Measurements from ENCODE around the gene SLF1.

The SLF1 gene

DNA sequence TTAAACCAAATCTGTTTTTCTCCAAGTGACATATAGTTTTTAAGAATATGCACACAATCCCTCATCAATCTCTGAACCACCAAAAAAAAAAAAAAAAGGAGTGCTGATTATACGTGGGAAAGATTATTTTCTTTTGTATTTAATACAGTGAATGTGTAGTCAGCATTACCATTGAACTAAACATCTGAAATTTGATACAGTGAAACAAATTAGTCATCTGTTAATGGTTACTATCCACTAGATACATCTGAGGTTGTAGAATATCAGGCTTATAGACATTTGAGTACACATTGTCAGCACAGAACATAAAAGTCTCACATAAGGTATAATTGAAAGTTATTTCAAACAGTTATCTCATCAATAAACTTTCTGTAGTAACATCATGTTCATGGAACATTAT, 87.0 kb downstream of the SLF1 start:
- no peak overlapping the region for H3K4me3 ChIP-seq (ENCODE audit: low read depth, low read length)
- H3K27ac ChIP-seq, result no peak overlapping the region
- no peaks in the 10 kb centered on the region for H3K9me3 ChIP-seq (ENCODE audit: severe bottlenecking)
- TF ChIP-seq, protein P1, sequence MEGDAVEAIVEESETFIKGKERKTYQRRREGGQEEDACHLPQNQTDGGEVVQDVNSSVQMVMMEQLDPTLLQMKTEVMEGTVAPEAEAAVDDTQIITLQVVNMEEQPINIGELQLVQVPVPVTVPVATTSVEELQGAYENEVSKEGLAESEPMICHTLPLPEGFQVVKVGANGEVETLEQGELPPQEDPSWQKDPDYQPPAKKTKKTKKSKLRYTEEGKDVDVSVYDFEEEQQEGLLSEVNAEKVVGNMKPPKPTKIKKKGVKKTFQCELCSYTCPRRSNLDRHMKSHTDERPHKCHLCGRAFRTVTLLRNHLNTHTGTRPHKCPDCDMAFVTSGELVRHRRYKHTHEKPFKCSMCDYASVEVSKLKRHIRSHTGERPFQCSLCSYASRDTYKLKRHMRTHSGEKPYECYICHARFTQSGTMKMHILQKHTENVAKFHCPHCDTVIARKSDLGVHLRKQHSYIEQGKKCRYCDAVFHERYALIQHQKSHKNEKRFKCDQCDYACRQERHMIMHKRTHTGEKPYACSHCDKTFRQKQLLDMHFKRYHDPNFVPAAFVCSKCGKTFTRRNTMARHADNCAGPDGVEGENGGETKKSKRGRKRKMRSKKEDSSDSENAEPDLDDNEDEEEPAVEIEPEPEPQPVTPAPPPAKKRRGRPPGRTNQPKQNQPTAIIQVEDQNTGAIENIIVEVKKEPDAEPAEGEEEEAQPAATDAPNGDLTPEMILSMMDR (IDR thresholded peaks at IDR 0.05; ENCODE audit: low read depth, low read length), result no peak
- no peaks in the 10 kb centered on the region for H3K27me3 ChIP-seq (ENCODE audit: insufficient read depth, low read depth, severe bottlenecking)
- no peaks in the 10 kb centered on the region; the same call in none of the 2 replicates for H3K36me3 ChIP-seq
- DNase-seq, result no peak

DNA sequence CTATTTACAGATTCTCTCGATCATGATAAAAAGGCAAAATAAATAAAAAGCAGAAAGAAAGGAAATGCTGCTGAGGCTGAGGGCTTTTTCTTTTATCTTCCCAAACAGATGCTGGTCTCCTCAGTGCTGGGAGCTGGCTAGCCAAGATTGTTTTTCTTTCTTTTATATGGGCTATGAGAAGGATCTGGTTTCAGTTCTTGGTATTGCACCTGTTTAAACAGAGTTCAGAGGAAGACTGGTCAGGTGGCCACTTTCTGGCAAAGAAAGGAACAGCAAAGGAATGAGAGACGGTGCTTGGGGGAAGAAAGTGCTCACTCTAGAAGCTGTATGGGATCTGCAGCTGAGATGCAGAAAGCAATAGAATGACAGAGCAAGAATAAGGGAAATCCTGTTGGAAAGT, 88.9 kb downstream of the SLF1 start:
- Histone ChIP-seq H3K9me3 (ENCODE audit: severe bottlenecking) (no peaks in the 10 kb centered on the region), H3K36me3 (no peaks in the 10 kb centered on the region; the same call in none of the 2 replicates), H3K4me3 (ENCODE audit: low read depth, low read length) (no peak overlapping the region), H3K27ac (no peak overlapping the region), H3K27me3 (ENCODE audit: insufficient read depth, low read depth, severe bottlenecking) (no peaks in the 10 kb centered on the region)
- no peak for DNase-seq
- TF ChIP-seq, protein P1 (IDR thresholded peaks at IDR 0.05; ENCODE audit: low read depth, low read length), result no peak

DNA sequence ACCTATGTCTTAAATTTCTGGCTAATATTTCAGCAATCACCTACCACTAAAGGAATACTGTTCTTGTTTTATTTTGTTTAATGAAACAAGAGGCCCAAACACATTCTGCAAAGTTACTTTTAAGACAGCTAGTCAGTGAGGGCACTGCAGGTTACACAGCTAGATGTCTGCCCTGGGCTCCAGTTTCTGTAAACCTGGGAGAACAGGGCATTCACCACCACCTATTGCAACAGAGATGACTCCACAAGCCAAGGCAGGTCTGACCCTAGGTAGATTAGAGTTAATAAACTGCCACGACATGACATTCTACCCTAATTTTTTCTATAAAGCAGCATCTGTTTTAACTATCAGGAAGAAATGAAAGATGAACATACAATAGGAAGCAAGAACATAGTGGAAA, 90.8 kb downstream of the SLF1 start:
- Histone ChIP-seq H3K4me3 (ENCODE audit: low read depth, low read length) (no peak overlapping the region), H3K9me3 (ENCODE audit: severe bottlenecking) (no peaks in the 10 kb centered on the region), H3K36me3 (no peaks in the 10 kb centered on the region; the same call in 1 of the 2 replicates), H3K27ac (no peak overlapping the region), H3K27me3 (ENCODE audit: insufficient read depth, low read depth, severe bottlenecking) (no peaks in the 10 kb centered on the region)
- DNase-seq, result no peak
- TF ChIP-seq, protein P1 (IDR thresholded peaks at IDR 0.05; ENCODE audit: low read depth, low read length), result no peak

DNA sequence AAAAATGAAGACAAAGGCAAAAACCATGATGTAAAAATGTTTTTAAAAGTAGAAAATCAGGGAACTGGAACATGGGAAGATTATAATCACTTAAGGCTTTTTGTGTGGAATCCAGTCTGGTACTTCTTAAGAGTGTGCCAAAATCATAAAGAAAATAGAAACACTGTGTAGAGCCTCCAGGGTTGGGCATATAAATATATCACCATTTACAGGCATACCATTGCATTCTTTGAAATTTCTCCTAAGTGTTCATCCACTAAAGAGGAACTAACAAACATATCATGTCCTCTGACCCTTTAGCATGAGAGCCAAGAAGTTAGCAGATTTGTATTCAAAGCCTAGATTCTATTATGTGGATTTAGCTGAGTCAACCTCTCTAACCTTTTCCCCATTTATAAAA, 93.3 kb downstream of the SLF1 start:
- H3K4me3 ChIP-seq (ENCODE audit: low read depth, low read length), result no peak overlapping the region
- H3K36me3 ChIP-seq, result no peaks in the 10 kb centered on the region; the same call in 1 of the 2 replicates
- no peaks in the 10 kb centered on the region for H3K27me3 ChIP-seq (ENCODE audit: insufficient read depth, low read depth, severe bottlenecking)
- TF ChIP-seq, protein P1 (IDR thresholded peaks at IDR 0.05; ENCODE audit: low read depth, low read length), result no peak
- no peak for DNase-seq
- no peak overlapping the region for H3K27ac ChIP-seq
- H3K9me3 ChIP-seq (ENCODE audit: severe bottlenecking), result no peaks in the 10 kb centered on the region

DNA sequence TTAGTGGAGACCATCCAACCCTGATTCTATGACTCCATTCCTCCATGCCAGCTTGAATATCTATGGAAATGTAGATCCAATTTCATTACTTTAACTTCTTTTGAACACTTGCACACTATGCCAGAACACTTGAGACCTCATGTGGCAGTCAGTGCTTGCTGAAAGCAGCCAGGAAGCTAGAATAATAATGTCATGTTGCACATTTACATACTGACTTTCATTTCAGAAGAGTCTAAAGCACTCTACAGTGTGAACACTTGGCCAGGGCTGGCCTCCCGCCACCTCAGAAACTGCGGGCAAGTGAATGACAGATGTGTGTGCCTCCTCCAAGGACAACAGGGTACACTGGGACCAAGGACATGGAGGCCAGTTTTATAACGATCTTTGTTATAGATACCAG, 97.3 kb downstream of the SLF1 start:
- H3K36me3 ChIP-seq, result no peaks in the 10 kb centered on the region; the same call in 1 of the 2 replicates
- TF ChIP-seq, protein P1 (IDR thresholded peaks at IDR 0.05; ENCODE audit: low read depth, low read length), result no peak
- no peak for DNase-seq

DNA sequence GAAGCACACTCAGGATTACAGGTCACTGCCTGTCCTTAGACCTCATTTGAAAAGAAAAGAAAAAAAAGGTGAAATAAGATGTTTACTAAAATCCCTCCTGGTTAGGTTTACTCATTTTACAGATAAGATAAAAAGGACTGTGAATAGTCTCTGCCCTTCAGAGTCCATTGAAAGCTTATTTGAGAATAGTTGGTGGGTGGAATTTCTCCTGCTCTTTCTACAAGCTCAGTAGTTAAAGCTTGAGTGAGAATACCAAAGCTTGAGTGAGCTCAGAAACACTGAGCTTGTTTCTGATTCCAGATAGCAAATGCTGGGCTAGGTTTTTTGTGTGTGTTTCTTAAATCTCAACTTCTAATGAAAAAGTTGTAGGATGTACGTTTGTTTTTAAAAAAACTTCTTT, 106.7 kb downstream of the SLF1 start:
- no peak for DNase-seq
- Histone ChIP-seq H3K27ac (no peak overlapping the region), H3K27me3 (ENCODE audit: insufficient read depth, low read depth, severe bottlenecking) (no peaks in the 10 kb centered on the region), H3K9me3 (ENCODE audit: severe bottlenecking) (no peaks in the 10 kb centered on the region), H3K4me3 (ENCODE audit: low read depth, low read length) (no peak overlapping the region), H3K36me3 (no peaks in the 10 kb centered on the region)
- TF ChIP-seq, protein P1 (IDR thresholded peaks at IDR 0.05; ENCODE audit: low read depth, low read length), result no peak

More for the DNA sequence above, 97.3 kb downstream of the SLF1 start:
- H3K9me3 ChIP-seq (ENCODE audit: severe bottlenecking), result no peaks in the 10 kb centered on the region
- no peak overlapping the region for H3K27ac ChIP-seq
- no peak overlapping the region for H3K4me3 ChIP-seq (ENCODE audit: low read depth, low read length)
- H3K27me3 ChIP-seq (ENCODE audit: insufficient read depth, low read depth, severe bottlenecking), result no peaks in the 10 kb centered on the region

Data from WERI-Rb-1 (cell line).